HG02970 (cell line): ENCODE results near the gene TRIM37.
"Not testable (repeated sequence)": the region's sequence is repeated elsewhere in the genome, so short reads cannot be mapped to it uniquely, and the experiment has no call there.

Source experiments
- ATAC-seq: cut with Tn5 transposase; IDR thresholded peaks from one replicate; pipeline ENCODE4 v1.9.1; 2021; ENCODE audit warnings: mild to moderate bottlenecking, moderate library complexity, moderate number of reproducible peaks; ENCODE audit not compliant: unreplicated experiment, low FRiP score

The TRIM37 gene

DNA sequence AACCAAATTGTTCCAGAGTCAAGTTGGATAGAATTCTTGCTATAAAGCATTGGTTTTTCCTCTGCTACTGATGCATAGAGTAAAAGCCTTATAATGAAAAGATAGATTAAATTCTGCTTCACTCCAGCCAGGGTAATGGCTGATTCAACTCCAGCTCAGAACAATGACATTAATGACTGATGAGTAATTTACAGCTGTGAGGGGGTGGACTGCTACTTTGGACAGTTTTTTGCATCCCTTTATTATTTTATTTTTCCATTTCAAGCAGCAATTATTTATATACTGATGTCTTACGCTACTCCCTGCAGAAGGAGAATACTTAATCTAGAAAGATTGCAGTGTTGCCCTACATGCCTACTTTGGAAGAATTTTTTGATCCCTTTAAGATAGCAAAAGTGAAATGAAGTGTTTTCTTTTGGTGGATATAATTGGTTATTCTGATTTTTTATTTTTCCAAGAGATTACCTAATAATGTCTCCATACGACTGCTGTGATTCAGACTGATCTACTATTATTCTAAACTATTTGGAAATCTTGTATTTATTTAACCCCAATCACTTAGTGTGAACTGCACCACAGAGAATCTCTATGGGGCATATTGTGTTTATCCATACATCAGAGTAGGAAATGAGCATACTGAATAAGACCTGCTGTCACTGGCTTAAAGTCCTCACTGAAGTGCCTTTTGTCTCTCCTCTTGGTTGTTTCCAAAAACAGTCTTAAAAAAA, 149.5 kb downstream of the TRIM37 start:
- ATAC-seq, result no peak

DNA sequence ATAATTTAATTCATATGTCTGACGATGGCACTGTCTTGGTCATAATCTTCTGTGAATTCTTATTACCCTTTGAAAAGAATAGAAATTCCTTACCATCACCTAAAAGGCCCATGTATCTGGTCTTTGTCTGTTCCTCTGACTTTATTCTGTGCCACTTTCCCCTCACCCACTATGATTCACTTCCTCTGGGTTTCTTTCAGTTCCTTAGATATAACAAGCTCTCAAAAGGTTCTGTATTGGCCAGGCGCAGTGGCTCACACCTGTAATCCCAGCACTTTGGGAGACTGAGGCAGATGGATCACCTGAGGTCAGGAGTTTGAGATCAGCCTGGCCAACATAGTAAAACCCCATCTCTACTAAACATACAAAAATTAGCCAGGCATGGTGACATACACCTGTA, 152.3 kb downstream of the TRIM37 start:
- not testable (repeated sequence) for ATAC-seq

DNA sequence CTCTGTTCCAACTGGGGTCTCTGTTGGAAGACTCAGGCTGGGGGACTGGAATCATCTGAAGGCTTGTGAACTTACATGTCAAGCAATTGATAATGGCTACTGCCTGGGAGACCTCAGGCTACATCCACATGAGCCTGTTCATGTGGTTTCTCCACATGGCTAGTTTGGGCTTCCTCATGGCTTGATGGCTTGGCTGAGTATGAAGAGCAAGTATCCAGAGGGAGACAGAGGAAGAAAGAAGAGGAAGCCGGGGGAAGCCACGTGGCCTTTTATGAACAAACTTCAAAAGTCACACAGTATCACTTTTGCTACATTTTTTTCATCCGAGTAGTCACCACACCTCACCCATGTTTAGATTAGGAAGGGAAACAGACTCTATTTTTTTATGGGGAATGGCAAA, 158.9 kb downstream of the TRIM37 start:
- no peak for ATAC-seq

DNA sequence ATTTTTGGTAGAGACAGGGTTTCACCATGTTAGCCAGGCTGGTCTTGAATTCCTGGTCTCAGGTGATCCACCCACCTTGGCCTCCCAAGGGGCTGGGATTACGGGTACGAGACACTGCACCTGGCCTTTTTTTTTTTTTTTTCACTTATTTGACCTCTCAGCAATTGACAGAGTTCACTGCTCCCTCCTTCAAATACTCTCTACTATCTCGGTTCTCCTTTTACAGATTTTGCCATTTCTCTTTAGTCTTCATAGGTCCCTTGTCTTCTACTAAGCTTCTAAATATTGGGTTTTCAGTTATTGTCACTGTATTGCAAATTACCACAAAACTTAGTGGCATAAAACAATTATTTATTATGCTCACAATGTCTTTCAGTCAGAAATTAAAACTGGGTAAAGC, 159.3 kb downstream of the TRIM37 start:
- ATAC-seq, result no peak

DNA sequence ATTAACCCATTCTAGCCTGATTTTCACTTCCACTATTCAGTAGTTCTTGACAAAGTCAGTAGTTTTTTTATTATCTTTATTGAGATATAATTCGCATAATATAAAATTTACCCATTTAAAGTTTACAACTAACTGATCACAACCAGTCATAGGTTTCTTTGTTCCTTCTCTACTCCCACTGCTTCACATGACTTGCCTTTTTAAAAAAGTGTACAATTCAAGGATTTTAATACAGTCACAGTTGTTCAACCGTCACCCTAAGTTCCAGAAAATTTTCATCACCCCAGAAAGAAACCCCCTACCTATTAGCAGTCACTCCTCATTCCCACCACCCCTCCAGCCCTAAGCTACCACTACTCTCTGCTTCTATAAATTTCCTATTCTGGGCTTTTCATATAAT, 162.5 kb downstream of the TRIM37 start:
- no peak for ATAC-seq

DNA sequence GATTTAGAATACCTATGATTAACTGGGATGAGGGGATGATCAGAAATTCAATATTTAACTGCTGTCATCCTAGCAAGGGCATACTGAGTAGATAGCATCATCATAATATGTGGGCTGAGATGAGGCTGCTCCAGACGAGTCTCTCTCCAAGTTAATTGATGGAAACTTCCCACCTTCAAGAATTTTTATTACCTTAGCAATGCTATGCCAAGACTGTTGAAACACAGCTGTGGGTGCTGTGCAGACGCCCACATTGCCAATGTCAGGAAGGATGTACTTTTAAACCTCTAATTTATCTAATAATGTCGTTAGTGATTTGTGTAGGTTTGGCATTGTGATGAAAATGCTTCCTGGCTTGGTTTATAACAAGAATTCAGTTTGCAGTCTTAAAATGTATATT, 170.4 kb downstream of the TRIM37 start:
- no peak for ATAC-seq

DNA sequence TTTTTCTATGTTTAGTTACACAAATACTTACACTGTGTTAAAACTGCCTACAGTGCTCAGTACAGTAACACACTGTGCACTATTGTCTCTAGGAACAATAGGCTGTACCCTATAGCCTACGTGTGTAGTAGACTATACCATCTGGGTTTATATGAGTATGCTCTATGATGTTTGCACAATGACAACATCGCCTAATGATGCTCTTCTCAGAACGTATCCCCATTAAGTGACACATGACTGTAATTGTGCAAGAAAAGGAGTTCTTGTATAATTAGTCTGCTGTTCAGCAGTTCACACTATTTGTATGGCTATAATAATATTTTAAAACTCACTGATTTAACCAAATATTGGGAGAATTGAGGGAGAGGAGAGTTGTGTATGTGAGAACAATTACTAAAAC, 173.7 kb downstream of the TRIM37 start:
- no peak for ATAC-seq
